Central memory CD8-positive, alpha-beta T cell (primary cell): ENCODE measurements around the gene ZCCHC8.
"Not testable (repeated sequence)": the region's sequence is repeated elsewhere in the genome, so short reads cannot be mapped to it uniquely, and the experiment has no call there.

Experiments used
- ATAC-seq: fragments of 150-1000 bp; cut with Tn5 transposase; replicated peaks from 2 replicates; pipeline ENCODE4 v1.10.0; 2022; ENCODE audit warnings: mild to moderate bottlenecking, moderate FRiP score, moderate number of reproducible peaks; ENCODE audit not compliant: poor library complexity, severe bottlenecking; ENCODE audit errors: extremely low read depth
- DNase-seq, 2 donors: peaks; one replicate each; pipeline ENCODE4 v3.0.0; 2021; ENCODE audit warnings: low spot score in 2 of 2
- H3K27ac Mint-ChIP-seq: one replicate; pipeline ENCODE4 v1.8.0; 2022; ENCODE audit warnings: low read depth, mild to moderate bottlenecking, moderate library complexity, mixed read lengths
- H3K27me3 Mint-ChIP-seq: one replicate; pipeline ENCODE4 v1.8.0; 2022; ENCODE audit warnings: mixed read lengths
- H3K36me3 Mint-ChIP-seq: one replicate; pipeline ENCODE4 v1.8.0; 2022; ENCODE audit warnings: mild to moderate bottlenecking, moderate library complexity, mixed read lengths; ENCODE audit not compliant: insufficient read depth
- H3K4me1 Mint-ChIP-seq: one replicate; pipeline ENCODE4 v1.8.0; 2022; ENCODE audit warnings: mixed read lengths
- H3K4me3 Mint-ChIP-seq: one replicate; pipeline ENCODE4 v1.8.0; 2022; ENCODE audit warnings: mild to moderate bottlenecking, moderate library complexity, mixed read lengths
- H3K9me3 Mint-ChIP-seq: one replicate; pipeline ENCODE4 v1.8.0; 2022; ENCODE audit warnings: mixed read lengths

The ZCCHC8 gene

GRCh38 chr12:122483969-122484368 is 16.8 kb downstream of the ZCCHC8 start:
- H3K4me1 Mint-ChIP-seq = peaks cover 8% of the 10 kb centered on the region
- H3K27ac Mint-ChIP-seq = no peak overlapping the region
- no peaks in the 10 kb centered on the region for H3K27me3 Mint-ChIP-seq
- H3K4me3 Mint-ChIP-seq = no peak overlapping the region
- ATAC-seq = no peak
- no peak for DNase-seq
- H3K36me3 Mint-ChIP-seq = peaks cover 77% of the 10 kb centered on the region
- no peaks in the 10 kb centered on the region for H3K9me3 Mint-ChIP-seq

GRCh38 chr12:122481861-122482260 is 18.9 kb downstream of the ZCCHC8 start:
- ATAC-seq = no peak
- no peak overlapping the region for H3K4me3 Mint-ChIP-seq
- H3K27ac Mint-ChIP-seq = no peak overlapping the region
- H3K4me1 Mint-ChIP-seq = peaks cover 6% of the 10 kb centered on the region
- DNase-seq = no peak
- no peaks in the 10 kb centered on the region for H3K27me3 Mint-ChIP-seq
- H3K36me3 Mint-ChIP-seq = peaks cover 85% of the 10 kb centered on the region
- no peaks in the 10 kb centered on the region for H3K9me3 Mint-ChIP-seq

- peak overlapping the region; percentile 25 for H3K27ac Mint-ChIP-seq
- H3K27me3 Mint-ChIP-seq = no peaks in the 10 kb centered on the region
- H3K9me3 Mint-ChIP-seq = no peaks in the 10 kb centered on the region
- ATAC-seq = no peak
- H3K36me3 Mint-ChIP-seq = peaks cover 87% of the 10 kb centered on the region
- no peak for DNase-seq
- peaks cover 6% of the 10 kb centered on the region for H3K4me1 Mint-ChIP-seq
- H3K4me3 Mint-ChIP-seq = no peak overlapping the region
These were observed 20.0 kb downstream of the ZCCHC8 start for GRCh38 chr12:122480753-122481152.

- ATAC-seq = no peak
- no peaks in the 10 kb centered on the region for H3K9me3 Mint-ChIP-seq
These were observed 26.4 kb downstream of the ZCCHC8 start for GRCh38 chr12:122474324-122474716.

GRCh38 chr12:122473543-122474323 is 27.0 kb downstream of the ZCCHC8 start:
- DNase-seq (no peak), ATAC-seq (no peak)
- Mint-ChIP-seq H3K27me3 (no peaks in the 10 kb centered on the region), H3K9me3 (no peaks in the 10 kb centered on the region), H3K4me3 (no peak overlapping the region), H3K27ac (no peak overlapping the region), H3K36me3 (peaks cover 51% of the 10 kb centered on the region), H3K4me1 (no peaks in the 10 kb centered on the region)

More at GRCh38 chr12:122474324-122474716, 26.4 kb downstream of the ZCCHC8 start:
- no peak for DNase-seq
- H3K27ac Mint-ChIP-seq = no peak overlapping the region
- no peaks in the 10 kb centered on the region for H3K27me3 Mint-ChIP-seq
- H3K36me3 Mint-ChIP-seq = peaks cover 56% of the 10 kb centered on the region
- H3K4me3 Mint-ChIP-seq = no peak overlapping the region
- no peaks in the 10 kb centered on the region for H3K4me1 Mint-ChIP-seq

- Mint-ChIP-seq H3K4me3 (no peak overlapping the region), H3K36me3 (peaks cover 29% of the 10 kb centered on the region), H3K27me3 (no peaks in the 10 kb centered on the region), H3K9me3 (no peaks in the 10 kb centered on the region), H3K4me1 (no peaks in the 10 kb centered on the region), H3K27ac (peak overlapping the region; percentile 35)
- no peak for DNase-seq
- ATAC-seq = no peak
These were observed 29.2 kb downstream of the ZCCHC8 start for GRCh38 chr12:122471324-122472226.

GRCh38 chr12:122470576-122470975 is 30.2 kb downstream of the ZCCHC8 start:
- not testable (repeated sequence) for H3K27ac Mint-ChIP-seq, H3K9me3 Mint-ChIP-seq, H3K4me3 Mint-ChIP-seq, H3K27me3 Mint-ChIP-seq, H3K4me1 Mint-ChIP-seq, ATAC-seq, DNase-seq
- H3K36me3 Mint-ChIP-seq = peaks cover 22% of the 10 kb centered on the region

- H3K4me1 Mint-ChIP-seq, H3K27ac Mint-ChIP-seq, H3K9me3 Mint-ChIP-seq, ATAC-seq, DNase-seq, H3K4me3 Mint-ChIP-seq, H3K27me3 Mint-ChIP-seq: not testable (repeated sequence)
- peaks cover 19% of the 10 kb centered on the region for H3K36me3 Mint-ChIP-seq
These were observed 30.9 kb downstream of the ZCCHC8 start for GRCh38 chr12:122469856-122470255.

- no peak for ATAC-seq
- H3K4me3 Mint-ChIP-seq = no peak overlapping the region
- no peaks in the 10 kb centered on the region for H3K4me1 Mint-ChIP-seq
- H3K9me3 Mint-ChIP-seq = no peaks in the 10 kb centered on the region
- H3K27me3 Mint-ChIP-seq = no peaks in the 10 kb centered on the region
- H3K36me3 Mint-ChIP-seq = peaks cover 2% of the 10 kb centered on the region
- H3K27ac Mint-ChIP-seq = no peak overlapping the region
- DNase-seq = no peak
These were observed 32.7 kb downstream of the ZCCHC8 start for GRCh38 chr12:122467983-122468382.

GRCh38 chr12:122464317-122465042 is 36.3 kb downstream of the ZCCHC8 start:
- not testable (repeated sequence) for H3K4me1 Mint-ChIP-seq, H3K27ac Mint-ChIP-seq, ATAC-seq, DNase-seq, H3K9me3 Mint-ChIP-seq, H3K36me3 Mint-ChIP-seq, H3K4me3 Mint-ChIP-seq, H3K27me3 Mint-ChIP-seq

- Mint-ChIP-seq H3K36me3 (no peaks in the 10 kb centered on the region), H3K27me3 (no peaks in the 10 kb centered on the region), H3K27ac (no peak overlapping the region), H3K4me3 (no peak overlapping the region), H3K9me3 (no peaks in the 10 kb centered on the region), H3K4me1 (peaks cover 5% of the 10 kb centered on the region)
- no peak for ATAC-seq
- DNase-seq = no peak
These were observed 40.1 kb downstream of the ZCCHC8 start for GRCh38 chr12:122460641-122461040.

- Mint-ChIP-seq H3K27ac (no peak overlapping the region), H3K27me3 (no peaks in the 10 kb centered on the region), H3K4me3 (no peak overlapping the region), H3K4me1 (peaks cover 5% of the 10 kb centered on the region), H3K9me3 (no peaks in the 10 kb centered on the region), H3K36me3 (no peaks in the 10 kb centered on the region)
- no peak for ATAC-seq
- no peak for DNase-seq
These were observed 40.7 kb downstream of the ZCCHC8 start for GRCh38 chr12:122460061-122460460.
